ENCODE data around the gene ULK4.

- TF ChIP-seq CTCF (IDR thresholded peaks at IDR 0.05 in 4 of 5, conservative IDR thresholded peaks at IDR 0.05 in 1 of 5), result no peak
- TF ChIP-seq POLR2A (IDR thresholded peaks at IDR 0.05), result no peak
These were observed 567.0 kb downstream of the ULK4 start for GRCh38 chr3:41394896-41395295.

Measured in gastrocnemius medialis (tissue), 4 donors.